Ovary (tissue), 9 donors: Measurements from ENCODE around the gene KCNK17. TPM values are rescaled to one million over a fixed set of nuclear protein-coding genes. Genes with fewer than 3 reads are reported as not detected.
A peak's percentile ranks its signal among the peaks of the same experiment; 100 is the strongest.

ENCODE experiments used
- DNase-seq, 5 donors: peaks; one replicate each; pipeline ENCODE4 v3.0.0-alpha.2; 2019 to 2020
- H3K27ac ChIP-seq, 2 donors: fragments of 200-600 bp; one replicate each; pipeline versions ENCODE4 v1.5.1 to v1.8.0; 2019 to 2022
- H3K27me3 ChIP-seq: fragments of 200-600 bp; one replicate; pipeline ENCODE4 v1.8.0; 2022
- H3K36me3 ChIP-seq: fragments of 200-600 bp; sonication (generic); one replicate; pipeline ENCODE4 v1.5.1; 2019
- H3K4me1 ChIP-seq: one replicate; pipeline ENCODE4 v1.8.1; 2013; ENCODE audit warnings: mild to moderate bottlenecking, moderate library complexity; ENCODE audit not compliant: insufficient read depth
- H3K4me3 ChIP-seq: fragments of 200-600 bp; sonication (generic); one replicate; pipeline ENCODE4 v1.5.1; 2017
- H3K9me3 ChIP-seq, 2 donors: fragments of 200-600 bp in 1 of 2; sonication (generic) in 1 of 2; one replicate each; pipeline versions ENCODE4 v1.5.1 to v1.8.1; 2013 to 2019; ENCODE audit warnings: mild to moderate bottlenecking in 1 of 2, moderate library complexity in 1 of 2
- EP300 ChIP-seq: sonication (generic); formaldehyde crosslinking; IDR thresholded peaks from one replicate; pipeline ENCODE4 v1.6.1; 2017; ENCODE audit warnings: antibody characterized with exemption
- POLR2A ChIP-seq: fragments of 450-650 bp; IDR thresholded peaks from one replicate; pipeline ENCODE4 v1.6.1; 2017; ENCODE audit warnings: antibody characterized with exemption, mild to moderate bottlenecking, moderate library complexity
- WGBS, 3 donors: extraction: QIAGEN DNeasy Blood & Tissue Kit in 1 of 3; methylation state at CpG; one replicate each; pipeline versions ENCODE4 v1.1.5 to v1.1.7; 2013 to 2017; 5-methylcytosine and 5-hydroxymethylcytosine counted together
- intact Hi-C, 4 donors: fragments of 100-400 bp; cut with DNase I; formaldehyde crosslinking; loops; one replicate each; pipeline versions ENCODE4 v1.11.0 to v1.15.1; 2022 to 2023
- polyA plus RNA-seq, 2 donors: library from polyadenylated mRNA; stranded (reverse); fragments of 200-250 nt in 1 of 2; fragments of 350-450 nt in 1 of 2; fragmentation: Illumina TruSeq in 1 of 2; extraction: RNeasy Lipid Tissue Mini Kit (QIAGEN cat#74804) in 1 of 2; gene quantifications; one replicate each; pipeline ENCODE4 v1.2.3, GENCODE V29; 2013 to 2014
- total RNA-seq, 7 donors: library from RNA; depleted of rRNA in 2 of 7; stranded (reverse); fragments of >200 nt in 2 of 7; fragmentation: NEBNext Ultra II Directional in 3 of 7; extraction: Animal tissue kit (Norgen Biotek cat#: 25700) in 3 of 7; gene quantifications; one replicate each; pipeline versions ENCODE4 v1.1.0 to v1.2.4, GENCODE V29; 2016 to 2023
- TF ChIP-seq, protein P1 (sequence below), 3 donors: fragments of 450-650 bp in 2 of 3; fragments of 200-600 bp in 1 of 3; IDR thresholded peaks; one replicate each; pipeline versions ENCODE4 v1.5.1 to v1.8.0; 2016 to 2022; ENCODE audit warnings: antibody characterized with exemption in 3 of 3, mild to moderate bottlenecking in 1 of 3
- donor health status: DM: no; HTN: no; CAD: no; lungs with moderate emphysema.
- donor health status: DM: no; HTN: no; CAD: no.
- donor health status: Bipolar disorder and iron deficiency.
- donor health status: DM: yes; HTN: yes; CAD: no.
- donor health status: DM: no; HTN: no; CAD: no.
- donor health status: DM: yes; HTN: yes; CAD: no.

The KCNK17 gene
- total and polyA plus RNA-seq, 9 donors: 0.08 to 1.0 (median 0.35) TPM; not detected in 5

DNA sequence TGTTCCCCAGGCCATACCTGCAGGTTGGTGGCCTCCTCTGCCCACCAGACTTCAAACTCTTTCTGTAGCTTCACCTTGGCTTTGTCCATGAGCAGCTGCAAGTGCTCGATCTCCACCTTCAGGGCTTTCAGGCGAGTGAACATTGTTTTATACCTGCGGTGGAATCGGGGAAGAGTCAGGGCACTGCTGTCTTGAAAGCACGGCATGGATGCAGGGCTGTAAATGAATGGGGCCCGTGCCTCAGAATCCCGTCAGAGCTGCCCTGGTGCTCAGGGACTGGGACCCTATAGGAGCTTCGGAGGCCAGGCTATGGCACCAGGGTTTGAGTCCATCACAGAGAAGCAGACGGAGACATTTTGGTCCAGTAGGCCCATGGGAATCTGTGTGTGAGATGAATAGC, 46.2 kb upstream of the KCNK17 start:
- H3K9me3 ChIP-seq: no peaks in the 10 kb centered on the region
- intact Hi-C loops: loop anchor here in 2 of 4 donors (5.0 to 10.0 kb wide), 2 partner anchors 524 to 532 kb away; no protein-coding TSS in a partner anchor
- no peak for TF ChIP-seq POLR2A
- no peak for TF ChIP-seq EP300
- TF ChIP-seq, protein P1, sequence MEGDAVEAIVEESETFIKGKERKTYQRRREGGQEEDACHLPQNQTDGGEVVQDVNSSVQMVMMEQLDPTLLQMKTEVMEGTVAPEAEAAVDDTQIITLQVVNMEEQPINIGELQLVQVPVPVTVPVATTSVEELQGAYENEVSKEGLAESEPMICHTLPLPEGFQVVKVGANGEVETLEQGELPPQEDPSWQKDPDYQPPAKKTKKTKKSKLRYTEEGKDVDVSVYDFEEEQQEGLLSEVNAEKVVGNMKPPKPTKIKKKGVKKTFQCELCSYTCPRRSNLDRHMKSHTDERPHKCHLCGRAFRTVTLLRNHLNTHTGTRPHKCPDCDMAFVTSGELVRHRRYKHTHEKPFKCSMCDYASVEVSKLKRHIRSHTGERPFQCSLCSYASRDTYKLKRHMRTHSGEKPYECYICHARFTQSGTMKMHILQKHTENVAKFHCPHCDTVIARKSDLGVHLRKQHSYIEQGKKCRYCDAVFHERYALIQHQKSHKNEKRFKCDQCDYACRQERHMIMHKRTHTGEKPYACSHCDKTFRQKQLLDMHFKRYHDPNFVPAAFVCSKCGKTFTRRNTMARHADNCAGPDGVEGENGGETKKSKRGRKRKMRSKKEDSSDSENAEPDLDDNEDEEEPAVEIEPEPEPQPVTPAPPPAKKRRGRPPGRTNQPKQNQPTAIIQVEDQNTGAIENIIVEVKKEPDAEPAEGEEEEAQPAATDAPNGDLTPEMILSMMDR (IDR thresholded peaks at IDR 0.05): no peak
- H3K4me3 ChIP-seq: no peak overlapping the region
- no peak for DNase-seq
- H3K36me3 ChIP-seq: no peaks in the 10 kb centered on the region
- no peaks in the 10 kb centered on the region for H3K27me3 ChIP-seq
- WGBS, 3 donors: 85 to 89% (median 87%) methylated on average over 9 of the region's 9 CpGs
- H3K27ac ChIP-seq: no peak overlapping the region
- H3K4me1 ChIP-seq: no peaks in the 10 kb centered on the region

DNA sequence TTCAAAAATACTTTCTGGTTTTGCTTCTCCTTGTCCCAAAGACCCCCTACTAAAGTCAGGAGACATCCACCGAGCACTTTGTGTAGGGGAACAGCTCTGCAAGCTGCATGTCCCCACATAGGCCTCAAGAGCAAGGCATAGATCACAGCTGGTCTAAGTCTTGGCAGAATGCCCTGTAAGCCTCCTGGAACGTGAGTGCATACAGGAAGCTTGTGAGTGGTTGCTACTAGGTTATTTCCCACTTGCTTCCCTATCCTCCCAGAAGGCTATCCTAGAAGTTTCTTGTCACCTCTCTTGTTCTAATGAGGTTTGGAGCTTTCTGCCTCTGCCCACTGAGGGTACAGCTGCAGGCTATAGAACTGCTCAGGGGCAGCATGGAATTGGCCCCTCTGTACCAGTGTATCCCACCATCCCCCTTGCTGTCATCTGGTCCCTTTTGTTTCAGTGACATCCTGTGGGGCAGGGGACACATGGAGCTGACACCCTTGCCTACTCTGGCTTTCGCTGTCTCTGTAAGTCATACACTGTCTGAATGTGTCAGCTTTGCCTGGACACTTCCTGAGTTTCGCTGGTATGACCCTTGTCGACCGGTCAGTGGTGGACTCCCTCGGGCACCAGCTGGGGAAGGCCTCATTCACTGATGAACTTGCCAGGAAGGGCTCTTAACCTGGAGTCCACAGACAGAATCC, 43.9 kb upstream of the KCNK17 start:
- TF ChIP-seq POLR2A: no peak
- TF ChIP-seq, protein P1 (IDR thresholded peaks at IDR 0.05): no peak
- no peak for TF ChIP-seq EP300
- no peaks in the 10 kb centered on the region for H3K27me3 ChIP-seq
- no peaks in the 10 kb centered on the region for H3K36me3 ChIP-seq
- intact Hi-C loops: no loop called here
- H3K9me3 ChIP-seq: no peaks in the 10 kb centered on the region
- no peak overlapping the region for H3K4me3 ChIP-seq
- no peak overlapping the region for H3K27ac ChIP-seq
- 64 to 69% (median 66%) methylated on average over 7 of the region's 7 CpGs for WGBS, 3 donors
- peak in 3 of 5 donors; percentile 41 to 55 (median 47) for DNase-seq
- H3K4me1 ChIP-seq: no peaks in the 10 kb centered on the region

DNA sequence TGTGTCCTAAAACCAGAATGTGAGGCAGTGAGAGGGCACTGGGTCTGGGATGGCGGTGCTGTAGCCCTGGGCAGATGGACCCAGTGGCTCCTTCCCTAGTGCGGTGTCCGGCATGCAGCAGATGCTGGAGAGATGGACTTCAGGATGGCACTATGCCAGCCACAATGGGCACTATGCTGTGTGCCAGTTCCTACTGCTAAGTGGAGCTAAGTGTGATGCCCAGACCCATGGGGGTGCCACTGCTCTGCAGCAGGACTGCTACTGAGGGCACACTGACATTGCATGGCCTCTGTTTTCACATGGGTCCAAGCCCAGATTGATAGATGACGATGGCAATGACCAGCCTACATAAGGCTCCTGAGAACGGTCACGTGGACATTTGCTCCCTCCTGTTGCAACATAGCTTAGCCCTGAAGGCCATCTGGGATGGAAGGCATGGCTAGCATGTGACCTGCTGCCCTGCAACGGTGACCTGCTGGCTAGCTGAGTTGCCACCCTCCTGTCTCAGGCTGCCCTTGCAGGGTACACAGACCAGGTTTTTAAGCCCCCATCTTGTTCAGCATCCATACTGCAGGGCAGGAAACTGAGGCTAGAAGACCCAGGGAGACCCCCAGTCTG, 39.6 kb upstream of the KCNK17 start:
- H3K4me3 ChIP-seq: no peak overlapping the region
- H3K36me3 ChIP-seq: no peaks in the 10 kb centered on the region
- 77 to 84% (median 83%) methylated on average over 6 to 7 of the region's 7 CpGs for WGBS, 3 donors
- no peak overlapping the region for H3K27ac ChIP-seq
- no peak for DNase-seq
- H3K27me3 ChIP-seq: no peaks in the 10 kb centered on the region
- TF ChIP-seq POLR2A (no peak), EP300 (no peak)
- TF ChIP-seq, protein P1 (IDR thresholded peaks at IDR 0.05): no peak
- no peaks in the 10 kb centered on the region for H3K9me3 ChIP-seq
- intact Hi-C loops: no loop called here
- H3K4me1 ChIP-seq: no peaks in the 10 kb centered on the region

DNA sequence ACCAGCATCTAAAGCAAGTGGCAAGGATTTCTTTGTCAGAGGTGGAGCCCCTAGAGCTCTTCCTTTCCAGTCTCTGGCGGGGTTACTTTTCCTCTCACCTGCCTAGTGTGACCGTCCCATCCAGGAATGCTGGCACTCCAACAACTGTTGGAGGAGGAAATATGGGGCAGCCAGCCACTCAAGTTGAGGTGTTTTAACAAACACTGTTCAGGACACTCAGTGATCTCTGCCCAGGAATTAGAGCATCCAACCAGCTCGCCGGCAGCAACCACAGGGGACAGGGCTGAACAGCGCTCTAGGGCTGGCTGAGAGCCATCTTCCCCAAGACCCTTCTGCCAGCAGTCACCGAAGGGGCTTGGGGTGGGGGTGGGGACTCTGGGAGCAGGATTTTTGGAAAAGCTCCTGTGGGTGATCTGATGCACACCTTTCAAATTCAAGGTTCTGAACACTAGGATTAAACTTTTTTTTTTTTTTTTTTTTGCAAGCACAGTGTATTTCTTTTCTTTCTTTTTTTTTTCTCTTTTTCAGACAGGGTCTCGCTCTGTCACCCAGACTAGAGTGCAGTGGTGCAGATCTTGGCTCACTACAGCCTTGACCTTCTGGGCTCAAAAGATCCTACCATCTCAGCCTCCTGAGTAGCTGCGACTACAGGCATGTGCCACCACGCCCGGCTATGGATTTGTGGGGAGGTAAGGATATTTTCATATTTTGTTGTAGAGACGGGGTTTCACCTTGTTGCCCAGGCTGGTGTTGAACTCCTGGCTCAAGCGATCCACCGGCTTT, 36.7 kb upstream of the KCNK17 start:
- Histone ChIP-seq H3K4me3 (no peak overlapping the region), H3K27me3 (no peaks in the 10 kb centered on the region), H3K4me1 (no peaks in the 10 kb centered on the region), H3K36me3 (no peaks in the 10 kb centered on the region), H3K9me3 (no peaks in the 10 kb centered on the region), H3K27ac (no peak overlapping the region)
- no peak for DNase-seq
- TF ChIP-seq POLR2A (no peak), EP300 (no peak)
- TF ChIP-seq, protein P1 (IDR thresholded peaks at IDR 0.05): no peak
- 90 to 93% (median 92%) methylated on average over 13 of the region's 13 CpGs for WGBS, 3 donors
- intact Hi-C loops: no loop called here
